NCI-H69 (cell line): Measurements from ENCODE around the gene MRPS7.
A peak's percentile ranks its signal among the peaks of the same experiment; 100 is the strongest.
"Not testable (repeated sequence)": the region's sequence is repeated elsewhere in the genome, so short reads cannot be mapped to it uniquely, and the experiment has no call there.

Source experiments
- DNase-seq: peaks from one replicate; lab custom pipeline; 2025; lab: John Stamatoyannopoulos, UW

MRPS7 gene

GRCh38 chr17:75271233-75271954 is 9.7 kb downstream of the MRPS7 start:
- DNase-seq: peak; percentile 94

DNA sequence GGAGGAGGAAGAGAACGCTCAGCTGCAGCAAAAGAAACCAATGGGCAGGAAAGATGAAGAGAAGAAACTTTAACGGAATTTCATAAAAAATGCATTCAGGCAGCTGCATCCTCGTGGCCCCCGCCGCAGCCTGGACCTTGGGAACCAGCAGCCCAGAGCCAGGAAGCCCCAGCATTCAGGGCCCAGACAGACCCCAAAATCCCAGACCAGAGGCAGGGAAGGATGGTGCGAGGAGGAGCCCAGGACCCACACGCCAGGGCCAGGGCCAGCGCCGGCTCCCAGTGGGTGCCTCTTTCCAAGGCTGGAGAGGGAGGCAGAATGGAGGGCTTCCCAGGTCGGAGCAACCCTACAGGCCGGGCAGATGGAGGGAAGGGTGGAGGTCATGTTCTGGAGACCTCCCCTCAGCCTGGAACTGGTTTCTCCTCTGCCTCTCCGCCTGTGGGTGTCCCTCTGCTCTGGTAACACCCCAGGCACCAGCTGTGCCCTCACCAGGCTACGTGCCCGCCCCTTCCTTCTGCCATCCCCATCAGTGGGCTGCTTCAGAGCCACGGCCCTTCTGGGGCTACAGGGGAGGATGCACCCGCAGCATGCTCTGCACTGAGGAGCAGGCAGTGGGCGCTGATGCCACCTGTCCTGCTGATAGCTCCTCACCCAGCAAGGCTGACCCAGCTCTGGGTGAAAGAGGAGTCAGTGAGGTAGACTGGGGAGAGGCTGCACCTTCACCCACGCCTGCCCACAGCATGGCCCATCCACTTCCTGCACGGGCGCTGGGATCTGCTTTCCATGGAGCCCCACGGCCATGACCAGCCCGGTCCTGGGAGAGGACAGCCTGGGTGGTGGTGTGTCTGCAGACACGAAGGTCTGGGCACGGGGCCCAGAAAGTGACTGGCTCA is 10.5 kb downstream of the MRPS7 start:
- peak; percentile 45 for DNase-seq

GRCh38 chr17:75272848-75273184 is 11.1 kb downstream of the MRPS7 start:
- no peak for DNase-seq

GRCh38 chr17:75273977-75274708 is 12.5 kb downstream of the MRPS7 start:
- no peak for DNase-seq

- no peak for DNase-seq
Observed at GRCh38 chr17:75277664-75278071, 16.0 kb downstream of the MRPS7 start.

DNA sequence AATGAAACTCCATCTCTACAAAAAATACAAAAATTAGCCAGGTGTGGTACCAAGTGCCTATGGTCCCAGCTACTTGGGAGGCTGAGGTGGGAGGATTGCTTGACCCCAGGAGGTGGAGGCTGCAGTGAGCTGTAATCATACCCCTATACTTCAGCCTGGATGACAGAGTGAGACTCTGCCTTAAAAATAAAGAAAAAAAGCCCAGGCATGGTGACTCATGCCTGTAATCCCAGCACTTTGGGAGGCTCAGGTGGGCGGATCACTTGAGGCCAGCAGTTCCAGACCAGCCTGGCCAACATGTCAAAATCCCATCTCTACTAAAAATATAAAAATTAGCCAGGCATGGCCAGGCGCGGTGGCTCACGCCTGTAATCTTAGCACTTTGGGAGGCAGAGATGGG is 18.5 kb downstream of the MRPS7 start:
- not testable (repeated sequence) for DNase-seq

GRCh38 chr17:75285123-75285522 is 23.4 kb downstream of the MRPS7 start:
- no peak for DNase-seq

- DNase-seq: no peak
Observed at GRCh38 chr17:75287221-75287620, 25.5 kb downstream of the MRPS7 start.

DNA sequence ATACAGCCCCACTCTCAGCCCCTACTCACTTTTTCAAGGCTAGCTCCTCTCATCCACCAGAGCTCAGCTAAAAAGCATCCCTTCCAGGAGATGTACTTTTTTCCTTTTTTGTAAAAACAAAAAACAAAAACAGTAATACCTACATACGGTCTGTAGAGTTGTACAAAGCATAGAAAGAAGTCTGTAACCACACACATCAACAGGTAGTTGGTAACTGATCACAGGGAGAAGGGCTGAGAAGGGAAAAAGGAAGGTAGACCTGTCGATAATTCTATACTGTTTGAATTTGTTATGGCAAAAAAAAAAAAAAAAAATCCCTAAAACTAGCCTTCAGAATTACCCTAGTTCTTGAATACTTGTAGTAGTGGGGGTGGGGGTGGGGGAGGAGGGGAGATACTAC is 26.7 kb downstream of the MRPS7 start:
- no peak for DNase-seq

GRCh38 chr17:75288770-75289114 is 27.1 kb downstream of the MRPS7 start:
- DNase-seq: peak; percentile 91

GRCh38 chr17:75289115-75289831 is 27.6 kb downstream of the MRPS7 start, which contains the start of gene SLC25A19:
TSS of gene SLC25A19 (minus strand) at chr17:75289433. CDS start at chr17:75286764, 2,669 bp downstream.
- peak; percentile 99 for DNase-seq

GRCh38 chr17:75289832-75290337 is 28.2 kb downstream of the MRPS7 start:
- DNase-seq: peak; percentile 57

DNA sequence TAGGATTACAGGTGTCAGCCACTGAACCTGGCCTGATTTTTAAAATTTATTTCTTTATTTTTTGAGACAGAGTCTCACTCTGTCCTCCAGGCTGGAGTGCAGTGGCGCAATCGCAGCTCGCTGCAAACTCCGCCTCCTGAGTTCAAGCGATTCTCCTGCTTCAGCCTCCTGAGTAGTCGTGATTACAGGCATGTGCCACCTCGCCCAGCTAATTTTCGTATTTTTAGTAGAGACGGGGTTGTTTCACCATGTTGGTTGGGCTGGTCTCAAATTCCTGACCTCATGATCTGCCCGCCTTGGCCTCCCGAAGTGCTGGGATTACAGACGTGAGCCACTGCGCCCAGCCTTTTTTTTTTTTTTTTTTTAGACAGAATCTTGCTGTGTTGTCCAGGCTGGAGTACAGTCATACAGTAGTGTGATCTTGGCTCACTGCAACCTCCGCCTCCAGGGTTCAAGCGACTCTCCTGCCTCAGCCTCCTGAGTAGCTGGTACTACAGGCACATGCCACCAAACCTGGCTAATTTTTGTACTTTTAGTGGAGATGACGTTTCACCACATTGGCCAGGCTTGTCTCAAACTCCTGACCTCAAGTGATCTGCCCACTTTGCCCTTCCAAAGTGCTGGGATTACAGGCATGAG is 31.2 kb downstream of the MRPS7 start:
- DNase-seq: not testable (repeated sequence)

DNA sequence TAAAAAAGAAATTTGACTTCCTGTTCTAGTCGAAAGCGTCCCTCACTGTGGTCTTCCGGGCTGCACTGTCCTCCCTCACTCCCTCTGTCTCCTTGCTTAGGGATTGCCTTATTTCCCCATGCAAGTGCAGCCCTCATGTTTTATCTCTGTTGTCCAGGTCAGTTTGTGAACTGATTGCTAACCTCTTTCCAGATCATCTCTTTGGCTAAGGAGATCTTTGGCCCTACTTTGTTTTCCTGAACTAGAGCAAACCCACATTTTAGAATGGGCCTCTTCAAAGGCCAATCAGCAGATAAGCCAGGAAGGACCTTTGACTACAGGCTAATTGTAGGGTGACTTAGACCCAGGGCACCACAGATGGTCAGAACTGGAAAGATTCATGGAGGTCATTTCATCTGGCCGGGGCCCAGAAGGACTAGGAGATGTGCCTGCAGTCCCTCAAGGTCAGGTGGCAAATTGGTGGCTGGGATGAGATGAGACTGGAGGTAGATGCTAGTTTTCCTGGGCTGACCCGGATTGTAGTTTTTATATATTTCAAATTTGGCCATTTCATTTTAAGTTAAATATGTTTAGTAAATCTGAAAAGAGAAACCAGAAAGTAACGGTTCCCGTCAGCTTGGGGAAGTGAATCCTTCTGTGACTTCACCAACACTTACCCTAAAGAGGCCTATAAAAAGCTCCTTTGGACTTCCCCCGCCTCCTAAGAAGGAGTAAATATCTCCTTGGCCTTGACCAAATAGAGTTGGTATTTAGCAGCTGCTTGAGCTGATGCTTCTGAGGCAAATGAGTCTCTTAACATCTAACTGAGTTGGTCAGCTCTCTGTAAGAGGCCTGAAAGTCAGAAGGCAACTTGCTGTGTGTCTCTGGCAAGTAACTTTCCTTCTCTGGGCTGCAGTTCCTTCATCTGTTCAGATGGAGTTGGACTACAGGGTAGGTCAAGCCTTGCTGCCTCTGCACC is 33.8 kb downstream of the MRPS7 start:
- no peak for DNase-seq

GRCh38 chr17:75300280-75300679 is 38.6 kb downstream of the MRPS7 start:
- no peak for DNase-seq

GRCh38 chr17:75301049-75301448 is 39.4 kb downstream of the MRPS7 start:
- DNase-seq: no peak

DNA sequence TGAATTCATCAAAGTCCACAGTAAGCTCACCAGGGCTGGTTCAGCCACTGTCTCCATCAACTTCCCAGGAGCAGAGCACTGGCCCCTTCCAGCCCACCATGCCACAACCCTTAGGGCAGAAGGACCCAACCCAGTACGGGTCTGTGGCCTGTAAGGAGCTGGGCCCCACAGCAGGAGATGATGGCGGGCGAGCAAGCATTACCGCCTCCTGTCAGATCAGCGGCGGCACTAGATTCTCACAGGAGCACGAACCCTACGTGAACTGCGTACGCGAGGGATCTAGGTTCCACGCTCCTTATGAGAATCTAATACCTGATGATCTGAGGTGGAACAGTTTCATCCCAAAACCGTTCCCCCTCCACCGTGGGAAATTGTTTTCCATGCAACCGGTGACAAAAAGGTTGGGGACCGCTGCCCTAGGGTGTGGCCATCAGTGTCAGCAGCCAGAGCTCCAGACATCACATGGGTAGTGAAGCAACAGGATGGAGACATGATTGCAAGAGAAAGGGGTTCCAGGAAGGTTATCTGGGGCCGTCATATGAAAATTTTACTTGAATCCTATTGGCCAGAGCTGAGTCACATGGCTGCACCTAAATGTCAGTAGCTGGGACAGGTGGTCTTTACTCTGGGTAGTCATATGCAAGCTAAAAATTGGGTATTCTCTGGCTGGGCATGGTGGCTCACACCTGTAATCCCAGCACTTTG is 40.0 kb downstream of the MRPS7 start:
- DNase-seq: no peak

- DNase-seq: no peak
Observed at GRCh38 chr17:75307957-75308731, 46.5 kb downstream of the MRPS7 start.
